ENCODE measurements around the gene TRPM2.
"Not testable (repeated sequence)": the region's sequence is repeated elsewhere in the genome, so short reads cannot be mapped to it uniquely, and the experiment has no call there.

TRPM2 gene

DNA sequence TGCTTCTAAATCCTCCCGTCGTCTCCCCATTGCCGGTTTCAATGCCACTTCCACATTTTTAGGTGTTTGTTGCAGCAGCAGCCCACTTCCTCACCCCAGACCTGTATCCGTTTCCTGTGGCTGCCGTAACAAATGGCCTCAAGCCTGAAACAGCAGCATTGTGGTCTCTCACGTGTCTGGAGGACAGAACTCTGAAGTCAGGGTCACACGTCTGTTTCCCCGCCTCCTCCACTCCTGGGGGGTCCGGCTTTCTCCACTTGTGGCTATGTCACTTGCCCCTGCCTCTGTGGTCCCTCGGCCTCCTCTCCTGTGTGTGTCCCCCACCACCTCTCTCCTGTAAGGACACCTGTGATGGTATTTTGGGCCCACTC lies 21.8 kb downstream of the TRPM2 start:
- no peak for DNase-seq (ENCODE audit: low spot score)

DNA sequence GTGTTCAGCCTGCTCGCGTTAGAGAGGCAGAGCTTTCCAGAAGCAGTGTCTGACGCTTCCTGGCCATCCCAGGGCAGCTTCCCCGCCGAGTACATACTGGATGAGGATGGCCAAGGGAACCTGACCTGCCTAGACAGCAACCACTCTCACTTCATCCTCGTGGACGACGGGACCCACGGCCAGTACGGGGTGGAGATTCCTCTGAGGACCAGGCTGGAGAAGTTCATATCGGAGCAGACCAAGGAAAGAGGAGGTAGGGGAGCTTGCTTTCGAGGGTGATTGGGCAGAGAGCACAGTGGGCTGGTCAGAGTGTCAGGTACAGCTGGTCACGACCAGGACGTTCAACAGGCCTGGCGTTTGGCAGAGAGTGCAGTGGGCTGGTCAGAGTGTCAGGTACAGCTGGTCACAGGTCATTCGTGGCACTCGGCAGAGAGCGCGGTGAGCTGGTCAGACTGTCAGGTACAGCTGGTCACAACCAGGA lies 22.4 kb downstream of the TRPM2 start:
- no peak for DNase-seq (ENCODE audit: low spot score)

DNA sequence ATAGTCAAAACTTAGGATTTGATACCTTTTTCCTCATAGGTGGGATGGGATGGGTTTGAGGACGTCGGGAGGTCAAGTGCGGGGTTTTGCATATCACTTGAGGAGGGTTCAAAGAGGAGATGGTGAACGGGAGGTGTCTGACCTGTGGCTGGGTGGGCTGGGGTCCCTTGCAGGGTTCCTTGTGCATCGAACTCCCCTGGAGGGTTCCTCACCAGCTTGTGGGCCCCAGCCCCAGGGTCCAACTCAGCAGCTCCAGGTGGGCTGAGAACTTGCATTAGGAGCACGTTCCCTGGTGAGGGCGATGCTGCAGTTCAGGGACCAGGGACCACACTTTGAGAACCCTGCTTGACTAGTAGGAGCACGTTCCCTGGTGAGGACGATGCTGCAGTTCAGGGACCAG lies 23.2 kb downstream of the TRPM2 start:
- no peak for DNase-seq (ENCODE audit: low spot score)

DNA sequence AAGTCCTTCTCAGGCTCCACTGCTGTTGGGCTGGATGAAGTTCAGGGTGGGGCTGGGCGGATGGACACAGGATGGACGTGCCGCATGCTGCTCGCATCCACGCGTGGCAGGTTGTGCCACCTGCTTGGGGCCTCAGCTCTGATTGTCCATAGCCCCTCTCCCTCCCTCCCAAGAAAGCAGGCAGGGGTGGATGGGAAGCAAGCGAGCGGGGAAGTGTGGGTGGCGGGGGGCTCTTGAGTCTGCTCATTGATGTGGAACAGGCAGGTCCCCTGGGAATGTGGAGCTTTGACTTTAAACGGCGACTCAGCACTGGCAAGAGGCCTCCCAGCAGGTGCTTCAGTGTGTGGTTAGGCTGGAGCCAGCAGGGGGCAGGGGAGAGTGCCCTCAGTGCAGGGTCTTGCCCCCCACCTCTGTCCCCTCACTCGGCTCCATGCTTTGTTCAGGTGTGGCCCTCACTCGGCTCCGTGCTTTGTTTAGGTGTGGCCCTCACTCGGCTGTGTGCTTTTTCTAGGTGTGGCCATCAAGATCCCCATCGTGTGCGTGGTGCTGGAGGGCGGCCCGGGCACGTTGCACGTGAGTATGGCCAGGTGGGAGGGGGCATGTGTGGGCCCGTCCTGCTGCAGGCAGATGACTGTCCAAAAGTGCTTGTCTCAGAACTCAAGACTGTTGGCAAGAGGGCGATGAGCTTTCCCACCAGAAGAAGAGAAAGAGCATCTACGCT lies 23.9 kb downstream of the TRPM2 start:
- DNase-seq (ENCODE audit: low spot score) = peak; percentile 71

DNA sequence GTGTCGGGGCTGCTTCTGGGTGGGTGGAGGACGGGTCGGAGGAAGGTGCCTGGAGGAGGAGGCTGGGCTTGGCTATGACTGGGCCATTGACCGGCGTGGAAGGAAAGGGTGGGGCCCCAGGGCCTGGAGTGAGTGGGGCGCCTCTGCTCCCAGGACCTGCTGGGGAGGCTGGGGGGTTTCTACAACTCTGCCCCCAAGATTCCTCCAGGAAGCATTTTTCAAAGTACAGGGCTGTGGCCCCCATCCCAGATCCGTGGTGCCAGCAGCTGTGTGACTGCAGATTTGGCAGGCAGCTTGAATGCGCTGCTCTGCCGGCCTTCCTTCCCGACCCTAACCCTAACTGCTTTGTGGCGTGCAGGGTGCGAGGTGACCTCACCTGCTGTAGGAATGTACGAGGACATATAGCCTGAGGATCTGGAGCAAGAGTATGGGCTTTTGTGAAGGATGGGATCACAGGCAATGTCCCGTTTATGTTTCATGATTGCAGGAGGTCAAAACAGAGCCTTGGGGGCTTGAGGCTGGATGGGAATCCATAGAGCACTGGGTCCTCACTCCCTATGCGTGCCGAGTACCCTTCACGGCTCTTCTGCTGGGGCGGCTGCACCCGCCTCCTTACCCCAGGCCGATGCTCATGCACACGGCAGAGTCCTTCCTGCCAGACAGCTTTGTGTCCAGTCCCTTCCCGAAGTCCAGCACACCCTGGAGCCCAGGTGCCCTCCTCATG lies 24.7 kb downstream of the TRPM2 start:
- no peak for DNase-seq (ENCODE audit: low spot score)

DNA sequence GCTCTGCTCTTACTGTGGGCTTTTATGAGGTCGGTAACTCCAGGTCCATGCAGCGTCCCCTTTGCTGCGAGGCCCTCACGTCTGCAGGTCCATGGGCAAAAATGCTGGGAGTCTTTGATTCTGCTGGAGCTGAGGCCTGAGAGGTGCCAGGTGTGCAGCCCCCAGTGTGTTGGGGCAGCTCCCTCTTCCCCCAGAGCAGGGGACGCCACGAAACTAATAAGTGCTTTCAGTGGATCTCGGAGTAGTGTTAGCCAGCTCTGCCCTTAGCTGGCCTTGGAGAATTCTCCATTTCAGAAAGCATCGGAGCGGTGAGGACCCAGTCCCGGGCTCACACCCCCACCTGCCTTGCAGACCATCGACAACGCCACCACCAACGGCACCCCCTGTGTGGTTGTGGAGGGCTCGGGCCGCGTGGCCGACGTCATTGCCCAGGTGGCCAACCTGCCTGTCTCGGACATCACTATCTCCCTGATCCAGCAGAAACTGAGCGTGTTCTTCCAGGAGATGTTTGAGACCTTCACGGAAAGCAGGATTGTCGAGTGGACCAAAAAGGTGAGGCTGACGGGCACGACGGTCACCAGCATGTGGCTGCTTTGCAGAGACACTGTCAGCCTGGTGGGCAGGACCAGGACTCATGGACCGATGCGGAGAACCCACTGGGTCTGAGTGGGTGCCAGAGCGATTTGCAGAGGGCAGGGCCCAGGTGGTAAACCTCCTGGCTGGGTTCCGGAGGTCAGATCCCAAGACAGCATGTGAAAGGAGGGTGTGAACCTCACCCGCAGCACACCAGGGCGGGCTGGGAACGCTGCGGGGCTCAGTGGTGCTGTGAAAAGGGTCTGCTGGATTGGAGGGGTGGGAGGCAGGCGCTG lies 25.5 kb downstream of the TRPM2 start:
- no peak for DNase-seq (ENCODE audit: low spot score)

DNA sequence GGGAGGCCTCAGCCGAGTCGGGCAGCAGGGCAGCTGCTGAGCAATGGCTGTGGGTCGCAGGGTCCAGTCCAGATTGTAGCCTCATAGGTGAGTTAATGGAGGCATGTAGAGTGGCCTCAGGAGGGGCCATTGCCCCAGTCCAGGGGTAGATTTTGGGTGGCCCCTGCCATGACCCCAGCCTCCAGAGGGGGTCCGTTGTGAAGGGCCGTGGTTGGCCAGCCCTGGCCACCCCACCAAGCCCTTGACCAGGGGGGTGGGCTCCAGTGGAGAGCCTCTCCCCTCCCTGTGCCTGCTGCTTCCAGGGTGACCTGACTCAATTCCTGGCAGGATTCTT lies 26.1 kb downstream of the TRPM2 start:
- DNase-seq (ENCODE audit: low spot score) = no peak

DNA sequence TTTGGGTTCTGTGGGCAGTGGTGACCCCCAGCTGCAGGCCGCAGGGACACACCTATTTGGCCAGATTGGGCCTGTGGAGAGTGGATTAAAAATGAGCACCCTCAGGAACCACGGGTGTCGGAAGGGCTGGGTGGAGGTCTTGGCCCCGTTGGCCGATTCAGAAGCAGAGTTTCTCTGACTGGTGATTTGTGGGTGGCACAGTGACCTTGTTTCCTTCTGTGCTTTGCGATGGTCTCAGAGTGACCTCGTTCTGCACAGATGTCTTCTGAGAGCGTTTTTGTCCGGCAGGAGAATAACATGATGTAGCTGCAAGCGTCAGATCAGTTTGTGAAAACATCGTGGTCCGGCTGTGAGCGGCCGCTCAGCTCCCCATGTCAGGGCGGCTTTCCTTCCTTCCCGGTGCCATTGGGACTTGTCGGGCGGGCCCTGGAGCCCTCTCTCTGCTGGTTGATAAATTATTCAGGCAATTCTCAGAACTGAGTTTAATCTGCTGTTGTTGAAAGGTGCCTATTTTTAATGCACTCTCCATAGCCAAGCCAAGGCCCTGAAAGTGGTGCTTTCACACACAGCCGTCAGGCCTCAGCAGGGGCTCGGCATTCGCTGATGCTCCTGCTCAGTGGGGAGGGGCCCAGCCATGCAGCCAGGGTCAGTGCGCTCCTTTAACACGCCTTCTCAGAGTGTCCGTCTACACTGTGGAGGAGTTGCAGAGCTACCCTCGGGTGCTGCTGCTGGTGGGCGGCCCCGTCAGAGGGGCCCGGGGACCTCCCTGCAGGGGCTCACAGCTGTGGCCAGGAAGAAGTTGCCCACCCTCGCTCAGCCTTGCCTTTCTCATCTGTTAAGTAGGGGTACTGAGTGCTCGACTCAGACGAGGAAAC lies 26.8 kb downstream of the TRPM2 start:
- no peak for DNase-seq (ENCODE audit: low spot score)

DNA sequence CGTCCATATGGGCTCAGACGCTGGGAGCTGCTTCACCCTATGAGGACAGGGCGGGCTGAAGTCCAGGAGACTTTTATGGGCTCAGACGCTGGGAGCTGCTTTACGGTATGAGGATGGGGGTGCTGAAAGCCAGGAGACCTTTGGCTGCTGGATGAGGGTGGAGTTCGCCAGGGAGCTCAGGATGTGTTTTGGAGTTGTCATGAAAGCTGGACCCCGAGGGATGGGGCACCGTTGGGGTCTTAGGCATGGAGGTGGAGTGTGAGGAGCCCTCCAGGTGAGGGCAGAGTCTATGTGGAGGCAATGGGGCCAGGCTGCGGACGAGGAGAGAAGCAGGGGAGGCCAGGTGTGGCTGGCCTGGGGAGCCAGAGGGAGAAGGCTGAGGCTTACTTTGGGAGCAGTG lies 27.5 kb downstream of the TRPM2 start:
- DNase-seq (ENCODE audit: low spot score) = no peak

DNA sequence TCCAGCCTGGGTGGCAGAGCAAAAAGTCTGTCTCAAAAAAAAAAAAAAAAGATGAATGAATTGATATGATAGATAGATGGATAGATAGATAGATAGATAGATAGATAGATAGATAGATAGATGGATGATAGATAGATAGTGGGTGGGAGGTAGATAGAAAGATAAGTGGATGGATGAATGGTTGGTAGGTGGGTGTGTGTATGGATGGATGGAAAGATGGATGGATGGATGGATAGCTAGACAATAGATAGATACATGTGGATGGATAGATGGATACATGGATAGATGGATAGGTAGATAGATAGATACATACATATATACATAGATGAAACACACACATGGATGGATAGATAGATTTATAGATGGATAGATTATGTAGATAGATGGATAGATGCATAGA lies 28.5 kb downstream of the TRPM2 start:
- DNase-seq (ENCODE audit: low spot score) = no peak

DNA sequence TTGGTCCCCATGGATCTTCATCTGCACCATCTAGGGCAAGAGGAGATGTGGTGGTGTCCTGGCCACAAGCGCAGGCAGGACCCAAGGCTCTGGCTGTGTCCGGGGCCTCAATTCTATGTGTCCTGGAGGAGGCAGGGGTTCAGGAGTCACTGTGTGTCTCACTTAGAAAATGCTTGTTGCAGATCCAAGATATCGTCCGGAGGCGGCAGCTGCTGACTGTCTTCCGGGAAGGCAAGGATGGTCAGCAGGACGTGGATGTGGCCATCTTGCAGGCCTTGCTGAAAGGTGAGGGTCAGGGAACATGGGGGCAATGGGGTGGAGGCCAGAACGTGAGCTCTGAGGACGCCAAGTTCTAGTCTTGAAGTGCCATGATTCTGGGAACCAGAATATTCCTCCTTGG lies 29.1 kb downstream of the TRPM2 start:
- no peak for DNase-seq (ENCODE audit: low spot score)

DNA sequence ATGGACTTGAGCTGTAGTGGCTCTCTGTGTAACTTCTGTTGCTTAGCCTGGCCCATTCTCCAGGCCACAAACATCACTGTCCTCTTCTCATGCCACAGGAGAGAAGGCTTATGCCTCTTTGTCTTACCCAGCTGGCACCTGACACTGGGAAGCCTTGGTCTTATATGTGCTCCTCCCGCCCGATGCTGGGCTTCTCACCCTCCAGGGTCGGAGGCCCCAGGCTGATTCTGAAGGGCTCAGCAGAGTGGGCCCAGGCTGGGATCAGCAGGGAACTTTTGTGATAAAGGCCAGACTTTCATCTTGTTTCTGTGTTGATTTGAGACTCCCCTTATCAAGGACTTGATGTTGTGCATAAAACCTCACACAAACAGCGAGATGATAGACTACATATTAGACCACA lies 29.8 kb downstream of the TRPM2 start:
- no peak for DNase-seq (ENCODE audit: low spot score)

DNA sequence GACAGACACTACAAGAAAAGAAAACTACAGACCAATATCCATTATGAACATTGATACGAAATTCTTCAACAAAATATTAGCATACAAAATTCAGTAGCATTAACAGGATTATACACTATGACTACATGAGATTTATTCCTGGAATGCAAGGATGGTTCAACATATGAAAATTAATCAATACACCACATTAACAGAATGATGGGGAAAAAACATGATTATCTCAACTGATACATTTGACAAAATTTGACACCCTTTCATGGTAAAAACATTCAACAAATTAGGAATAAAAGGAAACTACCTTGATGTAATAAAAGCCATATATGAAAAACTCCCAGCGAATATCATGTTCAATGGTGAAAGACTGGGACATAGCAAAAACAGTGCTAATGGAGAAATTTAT lies 31.5 kb downstream of the TRPM2 start:
- no peak for DNase-seq (ENCODE audit: low spot score)

DNA sequence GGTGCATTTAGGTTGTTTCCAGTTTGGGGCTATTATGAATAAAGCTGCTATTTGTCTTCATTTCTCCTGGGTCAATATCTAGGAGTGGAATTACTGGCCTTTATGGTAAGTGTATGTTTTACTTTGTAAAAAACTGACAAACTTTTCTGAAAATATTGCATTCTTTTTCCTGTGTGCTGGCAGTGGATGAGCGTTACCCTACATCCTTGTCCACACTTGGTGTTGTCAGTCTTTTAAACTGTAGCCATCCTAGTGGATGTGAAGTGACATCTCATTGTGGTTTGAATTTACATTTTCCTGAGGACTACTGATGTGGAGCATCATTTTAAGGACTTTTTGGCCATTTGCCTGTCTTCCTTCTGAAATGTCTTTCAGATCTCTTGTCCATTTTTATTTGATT lies 35.9 kb downstream of the TRPM2 start:
- no peak for DNase-seq (ENCODE audit: low spot score)

DNA sequence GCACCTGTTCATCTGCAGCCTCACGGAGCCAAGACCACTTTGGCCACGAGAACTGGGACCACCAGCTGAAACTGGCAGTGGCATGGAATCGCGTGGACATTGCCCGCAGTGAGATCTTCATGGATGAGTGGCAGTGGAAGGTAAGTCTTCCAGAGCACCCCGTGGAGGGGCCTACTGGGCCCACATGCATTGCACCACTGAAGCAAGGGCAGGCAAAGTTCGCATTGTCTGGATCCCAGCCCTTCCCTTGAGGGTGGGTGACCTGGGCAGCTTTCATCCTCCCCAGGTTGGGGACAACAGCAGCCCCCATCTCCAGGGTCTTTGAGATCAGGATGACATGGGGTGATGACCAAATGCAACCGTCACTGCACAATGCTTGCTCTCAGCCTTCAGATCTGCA lies 37.5 kb downstream of the TRPM2 start:
- no peak for DNase-seq (ENCODE audit: low spot score)

DNA sequence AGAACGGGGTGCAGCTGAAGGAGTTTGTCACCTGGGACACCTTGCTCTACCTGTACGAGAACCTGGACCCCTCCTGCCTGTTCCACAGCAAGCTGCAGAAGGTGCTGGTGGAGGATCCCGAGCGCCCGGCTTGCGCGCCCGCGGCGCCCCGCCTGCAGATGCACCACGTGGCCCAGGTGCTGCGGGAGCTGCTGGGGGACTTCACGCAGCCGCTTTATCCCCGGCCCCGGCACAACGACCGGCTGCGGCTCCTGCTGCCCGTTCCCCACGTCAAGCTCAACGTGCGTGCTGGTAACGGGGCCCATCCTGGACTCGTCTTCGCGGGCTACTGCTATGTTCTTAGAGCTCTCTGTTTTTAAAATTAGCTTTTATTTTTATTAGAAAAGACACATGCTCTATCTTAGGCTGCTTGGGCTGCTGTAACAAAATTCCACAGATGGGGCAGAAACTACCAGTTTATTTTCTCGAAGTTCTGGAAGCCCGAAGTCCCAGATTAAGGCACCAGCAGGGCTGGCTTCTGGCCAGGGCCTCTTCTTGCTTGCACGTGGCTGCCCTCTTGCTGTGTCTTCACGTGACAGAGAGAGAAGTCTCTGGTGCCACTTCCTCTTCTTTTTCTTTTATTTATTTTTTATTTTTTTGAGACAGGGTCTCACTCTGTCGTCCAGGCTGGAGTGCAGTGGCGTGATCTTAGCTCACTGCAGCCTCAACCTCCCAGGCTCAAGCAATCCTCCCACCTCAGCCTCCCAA lies 38.1 kb downstream of the TRPM2 start:
- DNase-seq (ENCODE audit: low spot score) = no peak

DNA sequence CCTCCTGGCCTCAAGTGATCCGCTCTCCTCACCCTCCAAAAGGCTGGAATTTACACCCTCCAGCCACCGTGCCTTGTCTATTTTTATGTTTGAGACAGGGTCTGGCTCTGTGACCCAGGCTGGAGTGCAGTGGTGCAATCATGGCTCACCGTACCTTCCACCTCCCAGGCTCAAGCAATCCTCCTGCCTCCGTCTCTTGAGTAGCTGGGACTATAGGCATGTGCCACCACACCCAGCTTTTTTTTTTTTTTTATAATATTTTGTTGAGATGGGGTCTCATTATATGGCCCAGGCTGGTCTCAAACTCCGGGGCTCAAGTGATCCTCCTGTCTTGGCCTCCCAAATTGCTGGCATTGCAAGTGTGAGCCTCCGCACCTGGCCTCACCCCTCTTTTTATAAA lies 38.8 kb downstream of the TRPM2 start:
- no peak for DNase-seq (ENCODE audit: low spot score)

DNA sequence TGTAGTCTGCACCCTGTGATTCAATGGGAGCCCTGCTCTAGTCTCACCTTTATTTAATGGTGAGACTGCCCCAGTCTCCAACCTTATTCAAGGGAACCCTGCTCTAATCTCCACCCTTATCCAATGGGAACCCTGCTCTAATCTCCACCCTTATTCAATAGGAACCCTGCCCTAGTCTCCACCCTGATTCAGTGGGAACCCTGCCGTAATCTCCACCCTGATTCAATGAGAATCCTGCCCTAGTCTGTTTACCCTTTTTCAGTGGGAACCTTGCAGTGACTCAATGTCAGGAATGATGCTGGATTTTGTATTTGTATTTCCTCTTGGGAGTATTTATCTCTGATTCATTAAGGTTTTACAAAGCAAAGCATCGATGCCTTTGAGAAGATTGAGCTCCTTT lies 39.5 kb downstream of the TRPM2 start:
- DNase-seq (ENCODE audit: low spot score) = no peak

DNA sequence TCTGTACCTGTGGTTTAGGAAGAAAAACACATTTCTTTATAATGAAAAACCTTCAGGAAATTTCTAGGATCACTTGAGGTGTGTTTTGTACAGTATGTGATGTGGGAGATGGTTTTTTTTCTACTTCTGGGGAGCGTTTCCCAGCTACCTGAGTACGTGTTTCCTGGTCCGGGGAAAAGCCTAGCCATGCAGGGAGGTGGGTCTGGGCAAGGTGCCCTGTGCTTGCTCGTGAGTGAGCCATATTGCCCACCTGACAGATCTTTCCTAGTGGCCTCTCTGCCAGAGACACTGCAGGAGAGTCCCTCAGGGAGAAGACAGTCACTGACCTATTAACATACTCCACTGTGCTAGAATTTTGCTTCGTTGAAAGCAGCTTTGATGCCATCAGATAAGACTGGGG lies 41.3 kb downstream of the TRPM2 start:
- no peak for DNase-seq (ENCODE audit: low spot score)

DNA sequence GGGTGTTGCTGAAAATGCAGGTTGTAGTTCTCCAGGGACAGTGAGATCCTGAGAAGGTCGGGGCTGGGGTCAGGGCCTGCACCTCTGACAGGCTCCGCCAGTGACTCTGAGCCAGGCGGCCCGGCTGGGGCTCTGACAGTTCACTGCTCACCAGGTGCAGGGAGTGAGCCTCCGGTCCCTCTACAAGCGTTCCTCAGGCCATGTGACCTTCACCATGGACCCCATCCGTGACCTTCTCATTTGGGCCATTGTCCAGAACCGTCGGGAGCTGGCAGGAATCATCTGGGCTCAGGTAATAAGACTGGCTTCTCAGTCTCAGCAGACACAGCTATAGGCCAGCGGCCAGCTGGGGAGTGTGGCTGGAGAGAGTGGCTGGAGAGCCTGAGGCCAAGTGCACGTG lies 41.8 kb downstream of the TRPM2 start:
- no peak for DNase-seq (ENCODE audit: low spot score)

DNA sequence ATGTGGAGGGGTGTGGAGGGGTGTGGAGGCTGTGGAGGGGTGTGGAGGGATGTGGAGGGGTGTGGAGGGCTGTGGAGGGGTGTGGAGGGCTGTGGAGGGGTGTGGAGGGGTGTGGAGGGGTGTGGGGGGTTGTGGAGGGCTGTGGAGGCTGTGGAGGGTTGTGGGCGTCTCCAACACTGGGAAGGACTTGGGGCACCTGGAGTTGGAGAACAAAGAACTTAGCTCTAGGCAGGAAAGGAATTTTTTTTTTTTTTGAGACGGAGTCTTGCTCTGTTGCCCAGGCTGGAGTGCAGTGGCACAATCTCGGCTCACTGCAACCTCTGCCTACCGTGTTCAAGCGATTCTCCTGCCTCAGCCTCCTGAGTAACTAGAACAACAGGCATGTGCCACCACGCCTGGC lies 43.4 kb downstream of the TRPM2 start:
- not testable (repeated sequence) for DNase-seq (ENCODE audit: low spot score)

Measured in iPS-NIHi11 (cell line).